ENCODE results near the gene APLP1.

- TF ChIP-seq POLR2A (IDR thresholded peaks at IDR 0.05; ENCODE audit: low read depth, low read length) = no peak
- no peak for TF ChIP-seq POLR2AphosphoS5 (IDR thresholded peaks at IDR 0.05; ENCODE audit: low read depth, low read length)
- TF ChIP-seq TAF1 (IDR thresholded peaks at IDR 0.05; ENCODE audit: borderline replicate concordance, low read depth, low read length) = no peak
Measured at GRCh38 chr19:35853038-35853756, 15.2 kb upstream of the APLP1 start.
